AG09309 (cell line): ENCODE measurements around the gene NLRP6.

Source experiments
- DNase-seq: peaks from one replicate; pipeline ENCODE4 v3.0.0-alpha.2; 2010; ENCODE audit warnings: low read depth
- H3K4me3 ChIP-seq: 2 replicates; pipeline ENCODE4 v1.5.1; 2011; ENCODE audit warnings: mild to moderate bottlenecking, low read depth, low read length, moderate library complexity; ENCODE audit not compliant: control insufficient read depth
- TF ChIP-seq, protein P1 (sequence below): IDR thresholded peaks from 2 replicates; pipeline ENCODE4 v1.5.1; 2011; ENCODE audit warnings: mild to moderate bottlenecking, low read depth, low read length, inconsistent platforms; ENCODE audit not compliant: insufficient read depth, control insufficient read depth; ENCODE audit errors: missing control alignments

Gene NLRP6

DNA sequence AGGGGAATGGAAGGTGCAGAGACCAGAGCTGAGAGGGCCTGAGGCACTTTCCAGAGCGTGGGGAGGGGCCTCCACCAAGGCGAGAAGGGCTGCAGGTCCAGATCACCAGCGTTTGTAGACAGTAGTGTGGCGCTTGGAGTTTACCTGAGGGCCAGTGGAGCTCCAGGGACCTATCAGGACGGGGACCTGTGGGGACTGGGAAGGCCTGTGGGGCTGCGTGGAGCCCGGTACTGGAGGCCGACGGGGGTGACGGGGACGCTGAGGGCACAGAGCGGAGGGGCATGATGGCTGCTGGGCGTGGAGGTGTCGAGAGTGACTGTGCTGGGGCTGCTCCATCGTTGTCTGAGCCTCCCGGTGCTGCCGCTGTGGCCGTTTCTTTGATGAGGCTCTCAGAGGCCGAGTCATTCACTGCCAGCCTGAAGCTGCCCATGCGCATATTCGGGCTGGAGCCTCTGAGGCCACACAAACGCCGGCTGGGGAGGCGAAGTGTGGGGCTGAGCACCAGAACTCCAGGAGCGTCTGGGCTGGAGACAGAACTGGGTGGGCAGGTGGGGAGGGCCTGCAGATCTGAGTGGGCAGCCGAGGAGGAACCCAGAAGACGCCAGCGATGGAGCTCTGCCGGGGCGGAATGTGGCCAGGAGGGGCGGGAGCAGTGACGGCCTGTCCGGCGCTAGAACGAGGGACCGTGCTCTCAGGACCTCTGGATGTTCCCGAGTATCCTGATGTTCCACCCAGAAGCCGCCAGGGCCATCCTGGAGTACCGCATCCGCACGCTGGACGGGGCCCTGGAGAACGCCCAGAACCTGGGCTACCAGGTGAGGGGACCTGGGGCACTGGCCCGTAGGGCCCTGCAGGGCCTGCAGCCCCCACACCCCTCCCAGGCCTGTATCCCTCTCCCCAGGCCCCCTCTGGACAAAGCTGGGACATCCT, 13.3 kb downstream of the NLRP6 start:
- TF ChIP-seq, protein P1, sequence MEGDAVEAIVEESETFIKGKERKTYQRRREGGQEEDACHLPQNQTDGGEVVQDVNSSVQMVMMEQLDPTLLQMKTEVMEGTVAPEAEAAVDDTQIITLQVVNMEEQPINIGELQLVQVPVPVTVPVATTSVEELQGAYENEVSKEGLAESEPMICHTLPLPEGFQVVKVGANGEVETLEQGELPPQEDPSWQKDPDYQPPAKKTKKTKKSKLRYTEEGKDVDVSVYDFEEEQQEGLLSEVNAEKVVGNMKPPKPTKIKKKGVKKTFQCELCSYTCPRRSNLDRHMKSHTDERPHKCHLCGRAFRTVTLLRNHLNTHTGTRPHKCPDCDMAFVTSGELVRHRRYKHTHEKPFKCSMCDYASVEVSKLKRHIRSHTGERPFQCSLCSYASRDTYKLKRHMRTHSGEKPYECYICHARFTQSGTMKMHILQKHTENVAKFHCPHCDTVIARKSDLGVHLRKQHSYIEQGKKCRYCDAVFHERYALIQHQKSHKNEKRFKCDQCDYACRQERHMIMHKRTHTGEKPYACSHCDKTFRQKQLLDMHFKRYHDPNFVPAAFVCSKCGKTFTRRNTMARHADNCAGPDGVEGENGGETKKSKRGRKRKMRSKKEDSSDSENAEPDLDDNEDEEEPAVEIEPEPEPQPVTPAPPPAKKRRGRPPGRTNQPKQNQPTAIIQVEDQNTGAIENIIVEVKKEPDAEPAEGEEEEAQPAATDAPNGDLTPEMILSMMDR, result no peak
- H3K4me3 ChIP-seq, result no peak overlapping the region
- no peak for DNase-seq

DNA sequence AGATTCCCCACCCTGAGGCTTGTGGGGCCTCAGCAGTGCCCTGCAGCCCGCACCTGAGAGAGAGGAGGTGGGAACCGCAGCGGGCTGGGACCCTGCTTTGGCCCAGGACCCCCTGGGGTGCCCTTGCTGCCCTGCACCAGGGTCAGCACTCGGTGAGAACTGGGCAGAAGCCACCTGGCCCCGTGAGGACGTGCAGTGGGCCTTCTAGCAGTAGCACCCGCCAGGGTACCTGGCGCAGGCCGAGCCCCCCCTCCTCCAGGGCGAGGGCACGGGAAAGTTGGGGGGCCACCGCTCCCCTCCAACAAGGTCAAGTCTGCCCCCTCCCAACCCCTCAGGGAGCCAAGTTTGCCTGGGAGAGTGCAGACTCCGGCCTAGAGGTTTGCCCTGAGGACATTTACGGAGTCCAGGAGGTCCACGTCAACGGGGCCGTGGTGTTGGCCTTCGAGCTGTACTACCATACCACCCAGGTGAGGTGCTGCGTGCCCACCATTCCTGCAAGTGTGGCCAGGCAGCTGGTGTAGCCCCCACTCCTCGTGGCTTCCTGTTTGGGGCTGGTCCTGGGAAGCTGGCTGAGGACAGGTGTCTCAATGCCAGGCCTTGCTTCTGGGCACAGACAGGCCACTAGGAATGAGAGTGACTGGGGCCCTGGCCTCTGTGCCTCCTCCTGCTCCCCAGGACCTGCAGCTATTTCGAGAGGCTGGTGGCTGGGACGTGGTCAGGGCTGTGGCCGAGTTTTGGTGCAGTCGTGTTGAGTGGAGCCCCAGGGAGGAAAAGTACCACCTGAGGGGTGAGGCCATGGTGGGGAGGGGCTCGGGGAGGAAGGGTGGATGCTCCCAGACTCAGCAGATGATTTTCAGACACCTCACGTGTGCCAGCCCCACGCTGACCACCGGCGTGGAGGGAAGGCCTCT, 14.3 kb downstream of the NLRP6 start:
- DNase-seq, result no peak
- TF ChIP-seq, protein P1, result no peak
- no peak overlapping the region for H3K4me3 ChIP-seq

DNA sequence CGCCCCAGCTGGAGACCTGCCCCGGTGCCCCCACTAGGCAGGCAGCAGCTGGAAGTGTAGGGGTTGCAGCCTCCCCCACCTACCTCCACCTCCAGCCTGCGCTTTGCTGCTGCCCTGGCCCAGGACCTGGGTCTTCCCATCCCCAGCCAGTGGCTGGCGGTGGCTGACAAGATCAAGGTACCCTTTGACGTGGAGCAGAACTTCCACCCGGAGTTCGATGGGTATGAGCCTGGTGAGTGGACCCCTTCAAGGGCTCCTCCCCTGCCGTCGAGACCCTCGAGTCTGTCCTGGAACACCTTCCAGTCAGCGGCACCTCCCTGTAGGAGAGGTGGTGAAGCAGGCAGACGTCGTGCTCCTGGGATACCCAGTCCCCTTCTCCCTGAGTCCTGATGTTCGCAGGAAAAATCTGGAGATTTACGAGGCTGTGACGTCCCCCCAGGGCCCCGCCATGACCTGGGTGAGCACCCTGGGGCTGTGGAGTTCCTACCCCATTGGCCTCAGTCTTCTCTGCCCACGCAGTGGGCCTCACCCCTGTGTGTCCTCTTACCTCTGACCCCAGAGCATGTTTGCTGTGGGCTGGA, 15.2 kb downstream of the NLRP6 start:
- TF ChIP-seq, protein P1, result no peak

DNA sequence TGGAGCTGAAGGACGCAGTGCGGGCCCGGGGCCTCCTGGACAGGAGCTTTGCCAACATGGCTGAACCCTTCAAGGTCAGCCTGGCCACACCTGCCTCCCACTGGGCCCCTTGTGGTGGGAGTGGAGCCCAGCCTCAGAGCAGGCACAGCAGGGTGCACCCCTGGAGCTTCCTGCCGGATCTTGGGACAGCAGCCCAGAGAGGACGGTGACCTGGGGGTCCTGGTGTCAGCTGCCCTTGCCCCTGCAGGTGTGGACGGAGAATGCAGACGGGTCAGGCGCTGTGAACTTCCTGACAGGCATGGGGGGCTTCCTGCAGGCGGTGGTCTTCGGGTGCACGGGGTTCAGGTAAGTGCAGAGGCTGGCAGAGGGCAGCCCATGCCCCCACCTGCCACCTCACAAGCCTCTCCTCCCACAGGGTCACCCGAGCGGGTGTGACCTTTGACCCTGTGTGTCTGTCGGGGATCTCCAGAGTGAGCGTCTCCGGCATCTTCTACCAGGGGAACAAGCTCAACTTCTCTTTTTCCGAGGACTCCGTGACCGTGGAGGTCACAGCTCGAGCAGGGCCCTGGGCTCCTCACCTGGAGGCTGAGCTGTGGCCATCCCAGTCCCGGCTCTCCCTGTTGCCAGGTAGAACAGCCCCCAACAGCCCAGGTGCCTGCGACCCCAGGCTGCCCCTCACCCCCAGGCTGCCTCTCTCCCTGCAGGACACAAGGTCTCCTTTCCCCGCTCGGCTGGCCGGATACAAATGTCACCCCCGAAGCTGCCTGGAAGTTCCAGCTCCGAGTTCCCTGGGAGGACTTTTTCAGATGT, 15.8 kb downstream of the NLRP6 start:
- no peak for DNase-seq
- TF ChIP-seq, protein P1, result no peak
- H3K4me3 ChIP-seq, result no peak overlapping the region

More for the DNA sequence above, 15.2 kb downstream of the NLRP6 start:
- no peak overlapping the region for H3K4me3 ChIP-seq
- no peak for DNase-seq

DNA sequence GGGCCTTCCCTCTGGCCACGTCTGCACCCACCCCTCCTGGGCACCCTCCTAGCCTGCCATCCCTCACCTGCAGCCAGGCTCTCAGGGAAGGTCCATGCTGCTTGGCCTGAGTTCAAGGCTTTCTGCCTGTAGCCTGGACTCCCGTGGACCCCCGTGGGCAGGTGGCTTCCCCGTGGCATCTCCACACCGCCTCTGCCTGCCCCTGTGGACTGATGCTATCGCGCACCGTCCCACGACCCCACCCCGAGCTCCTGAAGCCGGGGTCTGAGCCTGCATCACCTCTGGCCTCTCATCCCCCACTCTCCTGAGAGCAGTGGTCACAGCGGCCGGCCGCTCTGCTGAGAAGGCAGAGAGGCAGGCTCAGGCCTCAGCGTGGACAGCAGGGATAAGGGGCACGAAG, 16.6 kb downstream of the NLRP6 start:
- H3K4me3 ChIP-seq, result no peak overlapping the region
- DNase-seq, result no peak
- TF ChIP-seq, protein P1, result no peak
